Rectal smooth muscle tissue (tissue), 1 donor: ENCODE results near the gene SENP8.
"Not testable (repeated sequence)": the region's sequence is repeated elsewhere in the genome, so short reads cannot be mapped to it uniquely, and the experiment has no call there.

Experiments
- H3K27ac ChIP-seq: one replicate; pipeline ENCODE4 v1.7.0; 2013; ENCODE audit warnings: low read depth, low read length, inconsistent platforms
- H3K27me3 ChIP-seq: one replicate; pipeline ENCODE4 v1.7.0; 2013; ENCODE audit warnings: low read length; ENCODE audit not compliant: control insufficient read depth, insufficient read depth
- H3K36me3 ChIP-seq: one replicate; pipeline ENCODE4 v1.7.0; 2013; ENCODE audit warnings: low read length; ENCODE audit not compliant: control insufficient read depth, insufficient read depth
- H3K4me1 ChIP-seq: one replicate; pipeline ENCODE4 v1.7.0; 2013; ENCODE audit warnings: low read length; ENCODE audit not compliant: control insufficient read depth, insufficient read depth
- H3K4me3 ChIP-seq: one replicate; pipeline ENCODE4 v1.7.0; 2013; ENCODE audit warnings: low read length
- H3K9ac ChIP-seq: one replicate; pipeline ENCODE4 v1.7.0; 2013; ENCODE audit warnings: low read length

Gene SENP8

DNA sequence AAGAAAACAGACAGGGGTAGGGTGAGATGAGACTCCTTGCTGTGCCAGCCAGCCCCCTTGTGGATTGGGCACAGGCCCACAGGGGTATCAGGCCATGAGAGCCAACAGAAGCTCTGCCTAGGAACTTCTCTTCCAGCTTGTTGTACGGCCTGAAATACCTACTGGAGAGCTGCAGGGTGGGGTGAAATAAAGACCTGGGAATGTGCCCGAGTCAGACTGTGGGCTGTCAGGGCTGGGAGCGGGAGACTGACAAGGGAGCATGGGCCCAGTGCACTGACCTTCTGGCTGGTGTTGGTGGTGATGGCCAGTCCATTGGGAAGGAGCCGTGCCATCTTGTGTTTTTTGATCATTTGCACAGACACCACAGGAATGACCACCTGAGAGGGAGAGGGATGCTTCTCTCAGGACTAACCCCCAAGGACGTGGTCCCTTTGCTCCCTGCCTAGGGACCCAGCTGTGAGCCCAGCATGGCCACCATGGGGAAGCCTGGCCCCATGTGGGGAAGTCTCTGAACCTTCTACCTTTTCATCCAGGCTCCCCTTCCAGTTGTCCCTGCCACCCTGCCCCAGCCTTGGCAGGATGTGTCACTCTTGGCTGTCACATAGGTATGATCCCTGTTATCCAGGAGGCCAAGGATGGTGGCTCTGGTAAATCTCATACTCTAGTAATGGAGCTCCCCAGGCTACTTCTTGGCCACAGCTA lies 48.7 kb downstream of the SENP8 start:
- Histone ChIP-seq H3K27ac (no peak overlapping the region), H3K4me3 (no peak overlapping the region), H3K36me3 (no peaks in the 10 kb centered on the region), H3K27me3 (no peaks in the 10 kb centered on the region), H3K9ac (no peak overlapping the region), H3K4me1 (no peaks in the 10 kb centered on the region)

DNA sequence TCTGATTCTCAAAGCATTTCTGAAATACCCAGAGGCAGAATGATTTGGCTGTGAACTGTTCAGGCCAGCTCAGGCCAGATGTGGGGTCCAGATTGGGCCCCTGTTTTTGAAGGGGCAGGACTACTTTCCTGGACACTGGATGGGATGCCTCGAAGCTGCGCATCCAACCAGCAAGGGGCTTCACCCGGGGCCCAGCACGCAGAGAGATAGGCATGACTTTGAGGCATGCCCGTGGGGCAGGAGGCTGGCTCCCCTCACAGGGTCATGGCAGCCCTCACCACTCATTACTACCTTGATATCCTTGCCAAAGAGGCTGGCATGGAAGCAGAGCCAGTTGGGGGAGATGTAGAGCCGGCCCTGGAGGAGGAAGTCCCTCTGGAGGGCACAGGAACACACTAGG lies 49.2 kb downstream of the SENP8 start:
- no peak overlapping the region for H3K4me3 ChIP-seq
- no peaks in the 10 kb centered on the region for H3K27me3 ChIP-seq
- no peak overlapping the region for H3K27ac ChIP-seq
- no peaks in the 10 kb centered on the region for H3K36me3 ChIP-seq
- no peaks in the 10 kb centered on the region for H3K4me1 ChIP-seq
- H3K9ac ChIP-seq = no peak overlapping the region

- no peak overlapping the region for H3K9ac ChIP-seq
- H3K4me1 ChIP-seq = no peaks in the 10 kb centered on the region
- no peak overlapping the region for H3K4me3 ChIP-seq
- H3K27me3 ChIP-seq = no peaks in the 10 kb centered on the region
- H3K27ac ChIP-seq = no peak overlapping the region
- H3K36me3 ChIP-seq = no peaks in the 10 kb centered on the region
These were observed 50.1 kb downstream of the SENP8 start for GRCh38 chr15:72168131-72168807.

DNA sequence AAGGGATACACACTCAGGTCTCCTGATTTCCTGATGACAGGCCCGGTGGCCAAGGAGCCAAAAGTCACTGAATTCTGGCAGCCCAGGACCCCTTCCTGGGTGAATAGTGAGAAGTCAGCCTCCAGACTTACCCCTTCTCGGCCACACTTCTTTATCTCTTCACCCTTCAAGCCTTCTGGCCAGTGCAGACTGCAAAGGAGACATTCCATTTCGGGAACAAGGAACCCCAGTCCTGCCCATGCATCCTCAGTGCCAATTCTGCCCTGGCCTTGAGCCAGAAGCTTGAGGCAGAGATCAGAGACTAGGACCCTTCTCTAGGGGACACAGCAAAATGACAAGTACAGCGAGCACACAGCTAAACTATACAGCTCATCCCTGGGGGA lies 50.6 kb downstream of the SENP8 start:
- Histone ChIP-seq H3K27me3 (no peaks in the 10 kb centered on the region), H3K4me1 (no peaks in the 10 kb centered on the region), H3K27ac (no peak overlapping the region), H3K9ac (no peak overlapping the region), H3K4me3 (no peak overlapping the region), H3K36me3 (no peaks in the 10 kb centered on the region)

GRCh38 chr15:72169236-72169920 lies 51.2 kb downstream of the SENP8 start:
- Histone ChIP-seq H3K4me3 (no peak overlapping the region), H3K36me3 (no peaks in the 10 kb centered on the region), H3K9ac (no peak overlapping the region), H3K27ac (no peak overlapping the region), H3K4me1 (no peaks in the 10 kb centered on the region), H3K27me3 (no peaks in the 10 kb centered on the region)

DNA sequence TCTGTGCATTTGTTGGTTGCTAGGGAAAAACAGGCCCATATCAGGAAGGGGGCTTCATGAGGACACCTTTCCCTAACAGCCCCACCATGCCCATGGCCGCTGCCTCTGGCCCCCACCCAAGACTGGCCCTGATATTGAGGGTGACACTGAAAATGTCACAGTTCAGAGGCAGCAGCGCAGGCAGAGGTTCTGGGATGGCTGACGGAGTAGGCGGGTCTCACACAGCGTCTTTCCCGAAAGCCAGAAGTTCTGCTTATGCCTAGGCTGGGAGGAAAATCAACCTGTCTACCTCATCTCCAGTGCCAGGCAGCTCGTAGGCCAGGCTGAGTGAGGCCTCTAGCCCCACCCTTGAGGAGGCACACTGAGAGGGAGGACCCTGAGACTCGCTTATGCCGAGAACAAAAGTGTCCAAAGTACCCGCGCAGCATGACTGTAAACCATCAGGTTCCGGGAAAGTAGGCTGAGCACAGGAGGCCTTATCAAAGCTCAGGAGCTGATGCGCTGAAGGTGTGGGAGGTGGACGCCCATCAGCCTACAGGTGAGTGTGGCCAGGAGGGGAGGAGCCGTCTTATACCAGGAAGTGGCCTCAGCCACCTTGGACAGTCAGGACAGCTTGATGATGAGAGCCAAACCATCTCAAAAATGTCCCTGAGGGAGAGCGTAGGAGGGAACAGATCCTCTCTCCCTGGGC lies 51.9 kb downstream of the SENP8 start:
- H3K36me3 ChIP-seq = no peaks in the 10 kb centered on the region
- H3K27ac ChIP-seq = no peak overlapping the region
- no peak overlapping the region for H3K9ac ChIP-seq
- H3K4me1 ChIP-seq = no peaks in the 10 kb centered on the region
- no peaks in the 10 kb centered on the region for H3K27me3 ChIP-seq
- peak overlapping the region; percentile 37 for H3K4me3 ChIP-seq

DNA sequence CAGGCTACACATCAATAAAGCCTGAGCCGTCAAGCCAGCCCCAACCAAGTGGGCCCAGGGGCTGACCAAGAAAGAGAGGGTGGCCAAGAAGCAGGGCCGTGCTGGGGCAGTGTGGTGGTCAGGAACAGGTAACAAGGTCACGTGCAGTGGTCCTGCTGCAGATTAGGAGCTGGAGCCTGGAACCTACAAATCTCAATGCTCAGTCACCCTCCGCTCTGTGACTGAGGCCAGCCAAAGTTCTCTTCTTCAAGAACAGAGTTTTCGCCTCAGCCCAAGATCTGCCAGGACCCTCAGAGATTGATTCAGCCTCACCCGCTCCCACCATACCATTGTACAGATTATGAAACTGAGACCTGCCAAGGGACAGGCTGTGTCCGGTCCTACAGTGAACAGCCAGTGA lies 52.5 kb downstream of the SENP8 start:
- Histone ChIP-seq H3K4me3 (no peak overlapping the region), H3K27ac (no peak overlapping the region), H3K27me3 (no peaks in the 10 kb centered on the region), H3K9ac (no peak overlapping the region), H3K4me1 (no peaks in the 10 kb centered on the region), H3K36me3 (no peaks in the 10 kb centered on the region)

DNA sequence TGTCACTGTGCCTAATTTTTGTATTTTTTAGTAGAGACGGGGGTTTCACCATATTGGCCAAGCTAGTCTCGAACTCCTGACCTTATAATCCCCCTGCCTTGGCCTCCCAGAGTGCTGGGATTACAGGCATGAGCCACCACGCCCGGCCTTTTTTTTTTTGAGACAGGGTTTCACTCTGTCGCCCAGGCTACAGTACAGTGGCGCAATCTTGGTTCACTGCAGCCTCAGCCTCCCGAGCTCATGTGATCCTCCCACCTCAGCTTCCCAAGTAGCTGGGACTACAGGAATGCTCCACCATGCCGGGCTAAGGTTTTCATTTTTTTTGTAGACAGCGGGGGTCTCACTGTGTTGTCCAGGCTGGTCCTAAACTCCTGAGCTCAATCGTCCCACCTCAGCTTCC lies 53.8 kb downstream of the SENP8 start:
- not testable (repeated sequence) for H3K4me1 ChIP-seq, H3K27ac ChIP-seq, H3K27me3 ChIP-seq, H3K36me3 ChIP-seq, H3K4me3 ChIP-seq, H3K9ac ChIP-seq

- no peaks in the 10 kb centered on the region for H3K36me3 ChIP-seq
- H3K9ac ChIP-seq = no peak overlapping the region
- H3K27me3 ChIP-seq = no peaks in the 10 kb centered on the region
- no peaks in the 10 kb centered on the region for H3K4me1 ChIP-seq
- no peak overlapping the region for H3K27ac ChIP-seq
- H3K4me3 ChIP-seq = no peak overlapping the region
These were observed 54.6 kb downstream of the SENP8 start for GRCh38 chr15:72172796-72173195.

DNA sequence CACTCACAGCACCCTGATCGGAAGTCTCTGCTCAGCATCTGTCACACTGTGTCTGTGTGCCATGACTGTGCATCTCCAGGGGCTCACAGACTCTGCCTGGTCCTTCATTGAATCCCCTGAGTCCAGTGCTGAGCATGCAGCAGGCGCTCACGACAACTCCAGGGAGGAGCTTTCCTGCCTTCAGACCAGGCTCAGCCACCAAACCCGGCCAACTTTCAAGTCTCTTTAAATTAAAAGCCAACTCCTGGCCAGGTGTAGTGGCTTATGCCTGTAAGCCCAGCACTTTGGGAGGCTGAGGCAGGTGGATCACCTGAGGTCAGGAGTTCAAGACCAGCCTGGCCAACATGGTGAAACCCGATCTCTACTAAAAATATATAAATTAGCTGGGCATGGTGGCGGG lies 55.2 kb downstream of the SENP8 start:
- Histone ChIP-seq H3K4me3 (no peak overlapping the region), H3K9ac (no peak overlapping the region), H3K27me3 (no peaks in the 10 kb centered on the region), H3K36me3 (no peaks in the 10 kb centered on the region), H3K27ac (no peak overlapping the region), H3K4me1 (no peaks in the 10 kb centered on the region)

- no peak overlapping the region for H3K27ac ChIP-seq
- no peak overlapping the region for H3K4me3 ChIP-seq
- H3K9ac ChIP-seq = no peak overlapping the region
These were observed 55.8 kb downstream of the SENP8 start for GRCh38 chr15:72173864-72174550.

DNA sequence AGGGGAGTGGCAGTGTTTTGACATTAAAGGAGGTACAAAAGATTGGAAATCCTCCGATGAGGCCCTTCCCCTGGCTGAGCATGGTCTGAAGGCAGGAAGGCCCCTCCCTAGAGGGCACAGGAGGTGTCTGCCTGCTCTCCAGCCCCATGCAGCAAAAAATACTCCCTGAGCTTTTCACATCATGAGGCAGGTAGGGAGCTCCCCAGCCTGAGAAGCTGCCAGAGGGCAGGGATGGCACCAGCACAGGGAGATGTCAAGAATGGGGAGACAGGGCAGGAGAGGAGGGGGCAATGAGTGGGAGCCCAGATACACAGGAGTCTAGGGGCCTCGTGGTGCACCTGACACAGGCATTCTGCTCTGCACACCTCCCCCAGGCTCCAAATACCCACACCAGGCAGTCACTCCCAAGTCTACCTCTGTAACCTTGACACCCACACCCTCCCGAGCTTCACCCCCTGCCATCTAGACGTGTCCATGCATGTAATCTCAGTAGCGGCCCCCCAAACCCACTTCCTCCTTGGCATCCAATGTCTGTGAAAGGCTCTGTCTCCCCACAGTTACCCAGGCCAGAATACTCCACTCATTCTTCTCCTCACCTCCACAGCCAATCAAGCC lies 56.5 kb downstream of the SENP8 start:
- no peak overlapping the region for H3K27ac ChIP-seq
- no peaks in the 10 kb centered on the region for H3K36me3 ChIP-seq
- H3K4me1 ChIP-seq = no peaks in the 10 kb centered on the region
- H3K9ac ChIP-seq = no peak overlapping the region
- no peak overlapping the region for H3K4me3 ChIP-seq
- H3K27me3 ChIP-seq = no peaks in the 10 kb centered on the region

More at GRCh38 chr15:72173864-72174550, 55.8 kb downstream of the SENP8 start:
- Histone ChIP-seq H3K4me1 (no peaks in the 10 kb centered on the region), H3K27me3 (no peaks in the 10 kb centered on the region), H3K36me3 (no peaks in the 10 kb centered on the region)
